ENCODE results near the gene TMEM238.

The TMEM238 gene

DNA sequence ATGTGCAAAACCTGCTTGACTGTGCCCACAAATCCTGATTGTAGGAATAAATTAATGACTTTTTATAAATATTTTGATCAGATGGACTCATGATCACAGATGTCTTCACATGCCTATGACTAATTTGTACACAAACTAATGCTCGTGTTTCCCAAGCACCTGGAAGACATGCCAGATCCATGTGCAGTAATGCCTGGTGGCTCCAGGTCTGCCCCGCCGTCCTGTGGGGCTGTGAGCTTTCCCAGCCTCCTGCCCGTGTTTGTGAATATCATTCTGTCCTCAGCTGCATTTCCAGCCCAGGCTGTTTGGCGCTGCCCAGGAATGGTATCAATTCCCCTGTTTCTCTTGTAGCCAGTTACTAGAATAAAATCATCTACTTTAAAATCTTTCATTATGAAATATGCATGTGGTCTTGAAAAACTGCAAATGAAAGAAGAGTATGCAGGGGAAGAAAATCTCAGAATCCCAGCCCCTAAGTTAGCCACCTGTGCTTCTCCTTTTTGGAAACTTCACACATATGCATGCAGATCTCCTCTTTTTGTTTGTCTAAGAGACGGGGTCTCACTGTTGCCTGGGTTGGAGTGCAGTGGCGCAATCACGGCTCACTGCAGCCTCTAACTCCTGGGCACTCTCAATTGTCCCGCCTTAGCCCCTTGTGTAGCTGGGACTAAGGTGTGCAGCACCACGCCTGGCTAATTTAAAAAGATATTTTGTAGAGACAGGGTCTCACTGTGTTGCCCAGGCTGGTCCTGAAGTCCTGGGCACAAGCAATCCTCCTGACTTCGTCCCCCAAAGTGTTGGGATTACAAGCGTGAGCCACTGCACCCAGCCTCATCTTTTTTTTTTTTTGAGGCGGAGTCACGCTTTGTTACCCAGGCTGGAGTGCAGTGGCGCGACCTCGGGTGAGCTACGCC, 7.9 kb upstream of the TMEM238 start:
- no peak overlapping the region for H3K27ac ChIP-seq
- H3K79me2 ChIP-seq, result peaks cover 21% of the 10 kb centered on the region
- TF ChIP-seq, protein P1, sequence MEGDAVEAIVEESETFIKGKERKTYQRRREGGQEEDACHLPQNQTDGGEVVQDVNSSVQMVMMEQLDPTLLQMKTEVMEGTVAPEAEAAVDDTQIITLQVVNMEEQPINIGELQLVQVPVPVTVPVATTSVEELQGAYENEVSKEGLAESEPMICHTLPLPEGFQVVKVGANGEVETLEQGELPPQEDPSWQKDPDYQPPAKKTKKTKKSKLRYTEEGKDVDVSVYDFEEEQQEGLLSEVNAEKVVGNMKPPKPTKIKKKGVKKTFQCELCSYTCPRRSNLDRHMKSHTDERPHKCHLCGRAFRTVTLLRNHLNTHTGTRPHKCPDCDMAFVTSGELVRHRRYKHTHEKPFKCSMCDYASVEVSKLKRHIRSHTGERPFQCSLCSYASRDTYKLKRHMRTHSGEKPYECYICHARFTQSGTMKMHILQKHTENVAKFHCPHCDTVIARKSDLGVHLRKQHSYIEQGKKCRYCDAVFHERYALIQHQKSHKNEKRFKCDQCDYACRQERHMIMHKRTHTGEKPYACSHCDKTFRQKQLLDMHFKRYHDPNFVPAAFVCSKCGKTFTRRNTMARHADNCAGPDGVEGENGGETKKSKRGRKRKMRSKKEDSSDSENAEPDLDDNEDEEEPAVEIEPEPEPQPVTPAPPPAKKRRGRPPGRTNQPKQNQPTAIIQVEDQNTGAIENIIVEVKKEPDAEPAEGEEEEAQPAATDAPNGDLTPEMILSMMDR (IDR thresholded peaks at IDR 0.05), result no peak
- no peak overlapping the region for H3K9ac ChIP-seq
- H3K36me3 ChIP-seq (ENCODE audit: control insufficient read depth, insufficient read depth, low read length), result no peaks in the 10 kb centered on the region
- no peak overlapping the region for H3K4me2 ChIP-seq (ENCODE audit: low read length)
- H3K9me3 ChIP-seq (ENCODE audit: control insufficient read depth, low read length), result no peaks in the 10 kb centered on the region
- H3K4me1 ChIP-seq, result peaks cover 11% of the 10 kb centered on the region
- no peak overlapping the region for H3K4me3 ChIP-seq (ENCODE audit: low read depth, low read length)
- no peak overlapping the region for H2AFZ ChIP-seq
- no peaks in the 10 kb centered on the region for H3K27me3 ChIP-seq (ENCODE audit: control insufficient read depth, insufficient read depth, low read length)

DNA sequence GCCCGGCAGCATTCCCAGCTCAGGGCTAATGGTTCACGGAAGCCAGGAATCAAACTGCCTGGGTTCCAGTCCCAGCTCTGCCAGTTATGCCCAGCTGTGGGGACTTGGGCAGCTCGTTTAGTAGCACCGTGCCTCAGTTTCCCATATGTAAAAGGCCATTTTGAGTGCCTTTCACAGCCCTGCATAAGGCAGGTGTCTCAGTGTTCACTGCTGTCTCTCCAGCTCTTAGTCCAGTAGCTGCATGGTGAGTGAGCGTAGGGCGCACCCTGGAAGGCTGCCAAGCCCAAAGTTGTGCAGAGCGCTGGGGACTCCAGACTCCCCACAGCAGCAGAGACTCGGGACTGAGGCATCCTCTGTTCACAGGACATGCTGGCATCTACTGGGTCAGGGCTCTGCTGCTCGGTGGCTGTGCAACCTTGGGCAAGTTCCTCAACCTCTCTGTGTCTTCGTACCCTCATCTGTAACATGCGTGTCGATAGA, 7.1 kb upstream of the TMEM238 start:
- Histone ChIP-seq H3K36me3 (ENCODE audit: control insufficient read depth, insufficient read depth, low read length) (no peaks in the 10 kb centered on the region), H3K9me3 (ENCODE audit: control insufficient read depth, low read length) (no peaks in the 10 kb centered on the region), H3K27me3 (ENCODE audit: control insufficient read depth, insufficient read depth, low read length) (no peaks in the 10 kb centered on the region), H3K27ac (no peak overlapping the region), H3K79me2 (peaks cover 28% of the 10 kb centered on the region), H3K4me1 (peaks cover 14% of the 10 kb centered on the region), H3K9ac (no peak overlapping the region), H3K4me3 (ENCODE audit: low read depth, low read length) (no peak overlapping the region), H3K4me2 (ENCODE audit: low read length) (no peak overlapping the region), H2AFZ (no peak overlapping the region)
- TF ChIP-seq, protein P1 (IDR thresholded peaks at IDR 0.05), result no peak

DNA sequence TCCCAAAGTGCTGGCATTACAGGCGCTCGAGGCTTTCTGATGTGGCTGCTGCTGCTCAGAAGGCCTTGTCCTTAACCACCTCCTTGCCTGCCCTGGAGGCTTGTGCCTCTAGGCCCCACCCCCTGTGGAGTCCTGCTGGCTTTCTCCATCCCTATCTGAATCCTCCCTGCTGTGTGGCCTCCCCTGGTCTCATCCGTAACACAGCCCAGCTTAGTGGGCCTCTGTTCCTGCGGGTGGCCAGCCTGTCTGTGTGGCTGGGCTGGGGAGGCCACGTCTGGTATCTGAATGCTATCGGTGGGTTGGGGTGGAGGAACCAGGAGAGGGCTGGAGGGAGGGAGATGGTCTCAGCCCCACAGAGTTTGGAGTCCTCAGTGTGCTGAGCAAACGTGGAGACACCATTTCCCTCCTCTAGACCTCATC, 6.4 kb upstream of the TMEM238 start:
- Histone ChIP-seq H3K4me1 (peaks cover 14% of the 10 kb centered on the region), H3K79me2 (peaks cover 32% of the 10 kb centered on the region), H3K4me3 (ENCODE audit: low read depth, low read length) (no peak overlapping the region), H3K27me3 (ENCODE audit: control insufficient read depth, insufficient read depth, low read length) (no peaks in the 10 kb centered on the region), H3K4me2 (ENCODE audit: low read length) (no peak overlapping the region), H3K27ac (no peak overlapping the region), H3K36me3 (ENCODE audit: control insufficient read depth, insufficient read depth, low read length) (no peaks in the 10 kb centered on the region), H3K9me3 (ENCODE audit: control insufficient read depth, low read length) (no peaks in the 10 kb centered on the region), H3K9ac (no peak overlapping the region), H2AFZ (no peak overlapping the region)
- TF ChIP-seq, protein P1 (IDR thresholded peaks at IDR 0.05), result no peak

DNA sequence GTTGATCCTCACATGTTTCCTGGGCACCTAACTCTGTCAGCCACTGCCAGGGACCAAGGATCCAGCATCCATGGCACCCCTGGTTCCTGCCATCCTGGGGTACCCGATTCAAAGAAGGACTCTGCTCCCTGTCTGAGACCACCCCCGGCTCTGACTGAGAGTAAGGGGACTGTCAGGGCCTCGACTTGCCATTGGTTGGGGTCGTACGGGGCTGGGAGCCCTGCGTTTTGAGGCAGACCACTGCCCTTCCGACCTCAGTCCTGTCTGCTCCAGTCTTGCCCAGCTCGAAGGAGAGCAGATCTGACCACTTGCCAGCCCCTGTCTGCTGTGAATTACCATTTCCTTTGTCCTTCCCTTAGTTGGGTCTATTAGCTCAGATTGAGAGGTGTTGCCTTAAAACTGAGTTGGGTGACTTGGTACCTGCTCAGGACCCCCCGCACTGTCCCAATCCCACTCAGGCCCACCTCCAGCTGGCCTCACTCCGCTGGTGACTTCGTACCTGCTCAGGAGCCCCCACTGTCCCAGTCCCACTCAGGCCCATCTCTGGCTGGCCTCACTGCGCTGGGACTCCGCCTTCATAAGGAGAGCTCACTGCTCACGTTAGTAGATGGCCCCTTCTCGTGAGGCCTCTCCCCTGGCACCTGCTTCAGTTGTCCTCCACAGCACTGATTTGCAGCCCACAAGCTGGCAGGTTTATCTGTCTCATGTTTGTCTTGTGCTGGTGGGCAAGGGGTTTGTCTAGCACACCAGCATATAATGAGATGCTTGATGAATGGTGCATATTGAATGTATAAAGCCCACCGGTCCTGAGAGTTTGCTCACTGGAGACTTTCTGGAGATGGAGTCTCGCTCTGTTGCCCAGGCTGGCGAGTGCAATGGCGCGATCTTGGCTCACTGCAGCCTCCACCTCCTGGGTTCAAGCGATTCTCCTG, 5.6 kb upstream of the TMEM238 start:
- no peaks in the 10 kb centered on the region for H3K36me3 ChIP-seq (ENCODE audit: control insufficient read depth, insufficient read depth, low read length)
- no peak overlapping the region for H2AFZ ChIP-seq
- no peaks in the 10 kb centered on the region for H3K9me3 ChIP-seq (ENCODE audit: control insufficient read depth, low read length)
- no peak overlapping the region for H3K9ac ChIP-seq
- peaks cover 32% of the 10 kb centered on the region for H3K79me2 ChIP-seq
- TF ChIP-seq, protein P1 (IDR thresholded peaks at IDR 0.05), result no peak
- peaks cover 19% of the 10 kb centered on the region for H3K4me1 ChIP-seq
- no peak overlapping the region for H3K27ac ChIP-seq
- no peak overlapping the region for H3K4me2 ChIP-seq (ENCODE audit: low read length)
- H3K27me3 ChIP-seq (ENCODE audit: control insufficient read depth, insufficient read depth, low read length), result no peaks in the 10 kb centered on the region
- H3K4me3 ChIP-seq (ENCODE audit: low read depth, low read length), result no peak overlapping the region
